MM.1S (cell line): Measurements from ENCODE around the gene NPLOC4.

Experiments
- CTCF ChIP-seq: fragments of 300-600 bp; sonication (generic); IDR thresholded peaks from 2 replicates; pipeline ENCODE4 v1.5.1; 2016; ENCODE audit warnings: antibody characterized with exemption, low read length, mixed read lengths
- EZH2 ChIP-seq: fragments of 300-600 bp; sonication (generic); optimal IDR thresholded peaks from 2 replicates; pipeline ENCODE3; 2017; ENCODE audit warnings: low read depth, mild to moderate bottlenecking, antibody characterized with exemption, low read length, mixed read lengths
- EZH2phosphoT487 ChIP-seq: fragments of 300-600 bp; sonication (generic); IDR thresholded peaks from 2 replicates; pipeline ENCODE4 v1.6.1; 2018; ENCODE audit warnings: antibody characterized with exemption, low read length

- TF ChIP-seq CTCF (no peak), EZH2phosphoT487 (no peak), EZH2 (no peak)
These were observed 124.1 kb downstream of the NPLOC4 start, which contains the start of gene ACTG1 for GRCh38 chr17:81512562-81513371.
